RWPE2 (cell line): Measurements from ENCODE around the gene OR6B1.

ENCODE experiments used
- ATAC-seq: fragments of 200-7000 bp; cut with Tn5 transposase; 3 replicates; pipeline ENCODE4 v1.9.1; 2021; ENCODE audit warnings: low read depth
- DNase-seq: peaks from one replicate; pipeline ENCODE4 v3.0.0-alpha.2; 2020; ENCODE audit warnings: low spot score
- H3K27ac ChIP-seq: fragments of 450-650 bp; 2 replicates; pipeline ENCODE4 v1.5.1; 2017; ENCODE audit warnings: mild to moderate bottlenecking; ENCODE audit not compliant: poor library complexity, severe bottlenecking
- H3K27me3 ChIP-seq: fragments of 250-450 bp; sonication (Bioruptor Pico); 2 replicates; pipeline ENCODE4 v1.5.1; 2021; ENCODE audit warnings: mild to moderate bottlenecking, moderate library complexity; ENCODE audit not compliant: insufficient read depth, poor library complexity, severe bottlenecking
- H3K36me3 ChIP-seq: fragments of 250-450 bp; sonication (Bioruptor Pico); 2 replicates; pipeline ENCODE4 v1.5.1; 2020; ENCODE audit warnings: low read depth, mild to moderate bottlenecking, moderate library complexity
- H3K4me1 ChIP-seq: fragments of 250-450 bp; sonication (Bioruptor Pico); 2 replicates; pipeline ENCODE4 v1.5.1; 2021; ENCODE audit warnings: mild to moderate bottlenecking, moderate library complexity; ENCODE audit not compliant: insufficient read depth, poor library complexity, severe bottlenecking
- H3K4me3 ChIP-seq: fragments of 250-450 bp; sonication (Bioruptor Pico); 2 replicates; pipeline ENCODE4 v1.5.1; 2021; ENCODE audit warnings: mild to moderate bottlenecking, moderate library complexity; ENCODE audit not compliant: severe bottlenecking
- H3K9me3 ChIP-seq: fragments of 250-450 bp; sonication (Bioruptor Pico); 2 replicates; pipeline ENCODE4 v1.5.1; 2021; ENCODE audit warnings: mild to moderate bottlenecking, moderate library complexity; ENCODE audit not compliant: severe bottlenecking
- CTCF ChIP-seq: fragments of 450-650 bp; IDR thresholded peaks from one replicate; pipeline ENCODE4 v1.5.1; 2017; ENCODE audit warnings: mild to moderate bottlenecking, moderate library complexity; ENCODE audit not compliant: poor library complexity, severe bottlenecking

Gene OR6B1

GRCh38 chr7:143983960-143984359, 16.2 kb upstream of the OR6B1 start:
- TF ChIP-seq CTCF: no peak
- Histone ChIP-seq H3K27me3 (no peaks in the 10 kb centered on the region), H3K4me3 (no peak overlapping the region), H3K9me3 (no peaks in the 10 kb centered on the region), H3K4me1 (peaks cover 14% of the 10 kb centered on the region), H3K36me3 (no peaks in the 10 kb centered on the region), H3K27ac (no peak overlapping the region)
- DNase-seq: no peak
- ATAC-seq: no peak

GRCh38 chr7:143987513-143987912, 12.6 kb upstream of the OR6B1 start:
- TF ChIP-seq CTCF: no peak

GRCh38 chr7:143988976-143989745, 11.0 kb upstream of the OR6B1 start:
- no peak for ATAC-seq
- H3K4me1 ChIP-seq: no peaks in the 10 kb centered on the region
- no peaks in the 10 kb centered on the region for H3K27me3 ChIP-seq
- no peak for DNase-seq
- H3K4me3 ChIP-seq: no peak overlapping the region
- no peak overlapping the region for H3K27ac ChIP-seq
- no peaks in the 10 kb centered on the region for H3K9me3 ChIP-seq
- no peaks in the 10 kb centered on the region for H3K36me3 ChIP-seq
- TF ChIP-seq CTCF: no peak

More at GRCh38 chr7:143987513-143987912, 12.6 kb upstream of the OR6B1 start:
- no peak overlapping the region for H3K27ac ChIP-seq
- H3K4me3 ChIP-seq: no peak overlapping the region
- no peaks in the 10 kb centered on the region for H3K36me3 ChIP-seq
- ATAC-seq (no peak), DNase-seq (no peak)
- no peaks in the 10 kb centered on the region for H3K27me3 ChIP-seq
- H3K9me3 ChIP-seq: no peaks in the 10 kb centered on the region
- H3K4me1 ChIP-seq: no peaks in the 10 kb centered on the region

- H3K9me3 ChIP-seq: no peaks in the 10 kb centered on the region
- no peaks in the 10 kb centered on the region for H3K36me3 ChIP-seq
- DNase-seq (no peak), ATAC-seq (no peak)
- H3K4me1 ChIP-seq: no peaks in the 10 kb centered on the region
- no peak overlapping the region for H3K4me3 ChIP-seq
- no peak for TF ChIP-seq CTCF
- no peak overlapping the region for H3K27ac ChIP-seq
- no peaks in the 10 kb centered on the region for H3K27me3 ChIP-seq
These were observed 7.5 kb upstream of the OR6B1 start for GRCh38 chr7:143992670-143993069.

- DNase-seq (no peak), ATAC-seq (no peak)
- Histone ChIP-seq H3K27me3 (no peaks in the 10 kb centered on the region), H3K27ac (no peak overlapping the region), H3K4me3 (no peak overlapping the region), H3K4me1 (no peaks in the 10 kb centered on the region), H3K36me3 (no peaks in the 10 kb centered on the region), H3K9me3 (no peaks in the 10 kb centered on the region)
- TF ChIP-seq CTCF: no peak
These were observed 6.2 kb upstream of the OR6B1 start for GRCh38 chr7:143993924-143994323.
